Neural progenitor cell (in vitro differentiated cells): ENCODE data around the gene PRSS38.

Experiments used
- CTCF ChIP-seq: fragments of 200-600 bp; sonication (generic); IDR thresholded peaks from 2 replicates; pipeline ENCODE4 v1.5.1; 2017; ENCODE audit warnings: antibody characterized with exemption, mild to moderate bottlenecking
- EZH2 ChIP-seq: fragments of 200-600 bp; sonication (generic); IDR thresholded peaks from 2 replicates; pipeline ENCODE4 v1.6.1; 2017; ENCODE audit warnings: antibody characterized with exemption, mild to moderate bottlenecking, moderate library complexity
- EZH2phosphoT487 ChIP-seq: fragments of 200-600 bp; sonication (generic); IDR thresholded peaks from 2 replicates; pipeline ENCODE4 v1.6.1; 2017; ENCODE audit warnings: antibody characterized with exemption

- TF ChIP-seq CTCF (no peak), EZH2phosphoT487 (no peak), EZH2 (no peak)
Observed at GRCh38 chr1:227886993-227887696, 71.7 kb downstream of the PRSS38 start.
